OCI-LY7 (cell line): Measurements from ENCODE around the gene GNB1. TPM values are rescaled to one million over a fixed set of nuclear protein-coding genes. Genes with fewer than 3 reads are reported as not detected.
A peak's percentile ranks its signal among the peaks of the same experiment; 100 is the strongest.

ENCODE experiments used
- BruUV-seq: library from RNA; stranded (reverse); fragments of 400-500 nt; replicated peaks from 2 replicates; lab custom pipeline; 2021; lab: Mats Ljungman, UMichigan
- CTCF ChIA-PET: fragments of 300-600 bp; sonication (Branson Sonifier 250); formaldehyde crosslinking; loops from one replicate; lab custom pipeline; 2022; ENCODE audit warnings: antibody characterized with exemption; ENCODE audit not compliant: unreplicated experiment; lab: Charles Lee
- POLR2A ChIA-PET: fragments of 300-600 bp; sonication (Branson Sonifier 250); formaldehyde crosslinking; loops from one replicate; lab custom pipeline; 2022; ENCODE audit warnings: antibody characterized with exemption; lab: Charles Lee
- DNase-seq: peaks from one replicate; pipeline ENCODE4 v3.0.0-alpha.2; 2015; ENCODE audit warnings: low spot score
- H2AFZ ChIP-seq: fragments of 200-600 bp; sonication (generic), shearing (Covaris generic); 2 replicates; pipeline ENCODE4 v1.6.1; 2014; ENCODE audit warnings: mild to moderate bottlenecking, antibody characterized with exemption, low read length, moderate library complexity
- H3K27ac ChIP-seq: fragments of 200-600 bp; sonication (generic); 2 replicates; pipeline ENCODE4 v1.5.1; 2014; ENCODE audit warnings: mixed run types, low read depth, mild to moderate bottlenecking, moderate library complexity, low read length, inconsistent platforms; ENCODE audit not compliant: poor library complexity, severe bottlenecking
- H3K36me3 ChIP-seq: fragments of 200-600 bp; sonication (generic); 2 replicates; pipeline ENCODE4 v1.6.1; 2014; ENCODE audit warnings: mild to moderate bottlenecking, antibody characterized with exemption, low read length, moderate library complexity, mixed read lengths; ENCODE audit not compliant: insufficient read depth
- H3K4me1 ChIP-seq: fragments of 200-600 bp; sonication (generic); 2 replicates; pipeline ENCODE4 v1.5.1; 2014; ENCODE audit warnings: mild to moderate bottlenecking, low read length; ENCODE audit not compliant: insufficient read depth, poor library complexity, severe bottlenecking
- H3K4me2 ChIP-seq: fragments of 200-600 bp; sonication (generic); 2 replicates; pipeline ENCODE4 v1.6.1; 2014; ENCODE audit warnings: mild to moderate bottlenecking, low read length
- H3K4me3 ChIP-seq: fragments of 200-600 bp; sonication (generic); 2 replicates; pipeline ENCODE4 v1.5.1; 2014; ENCODE audit warnings: mild to moderate bottlenecking, low read depth, low read length; ENCODE audit not compliant: poor library complexity, severe bottlenecking
- H3K79me2 ChIP-seq: fragments of 200-600 bp; sonication (generic); 2 replicates; pipeline ENCODE4 v1.6.1; 2016; ENCODE audit warnings: low read depth, mild to moderate bottlenecking, low read length, moderate library complexity, mixed read lengths; ENCODE audit not compliant: insufficient read depth
- H3K9me2 ChIP-seq: fragments of 200-600 bp; sonication (generic); 2 replicates; pipeline ENCODE4 v1.6.1; 2016; ENCODE audit warnings: mild to moderate bottlenecking, low read length, mixed read lengths; ENCODE audit not compliant: insufficient read depth
- H3K9me3 ChIP-seq: fragments of 200-600 bp; sonication (generic); 2 replicates; pipeline ENCODE4 v1.6.1; 2014; ENCODE audit warnings: mild to moderate bottlenecking, mixed run types, low read length, mixed read lengths
- H4K20me1 ChIP-seq: fragments of 200-600 bp; sonication (generic); 2 replicates; pipeline ENCODE4 v1.6.1; 2014; ENCODE audit warnings: mild to moderate bottlenecking, antibody characterized with exemption, low read length, moderate library complexity, mixed read lengths; ENCODE audit not compliant: insufficient read depth
- CTCF ChIP-seq: fragments of 200-600 bp; sonication (generic); conservative IDR thresholded peaks from 2 replicates; pipeline ENCODE4 v1.5.1; 2014; ENCODE audit warnings: mild to moderate bottlenecking, antibody characterized with exemption, low read length, moderate library complexity, mixed read lengths
- EZH2phosphoT487 ChIP-seq: fragments of 200-600 bp; sonication (generic); IDR thresholded peaks from 2 replicates; pipeline ENCODE4 v1.6.1; 2018; ENCODE audit warnings: low read depth, borderline replicate concordance, mild to moderate bottlenecking, mixed run types, antibody characterized with exemption, low read length, moderate library complexity, mixed read lengths
- intact Hi-C: fragments of 100-400 bp; cut with micrococcal nuclease; formaldehyde crosslinking; loops from one replicate; pipeline ENCODE4 v1.10.0; 2022; ENCODE audit not compliant: unreplicated experiment
- total RNA-seq, 2 experiments: library from RNA; depleted of rRNA in 1 of 2; stranded (reverse); fragments of >200 nt in 1 of 2; shearing (Covaris generic) in 1 of 2; gene quantifications; 2 replicates each; pipeline ENCODE4 v1.2.3, GENCODE V29; 2014 to 2022

GNB1 gene
- total RNA-seq, 2 experiments from 2014 or later, result 101 to 502 TPM

DNA sequence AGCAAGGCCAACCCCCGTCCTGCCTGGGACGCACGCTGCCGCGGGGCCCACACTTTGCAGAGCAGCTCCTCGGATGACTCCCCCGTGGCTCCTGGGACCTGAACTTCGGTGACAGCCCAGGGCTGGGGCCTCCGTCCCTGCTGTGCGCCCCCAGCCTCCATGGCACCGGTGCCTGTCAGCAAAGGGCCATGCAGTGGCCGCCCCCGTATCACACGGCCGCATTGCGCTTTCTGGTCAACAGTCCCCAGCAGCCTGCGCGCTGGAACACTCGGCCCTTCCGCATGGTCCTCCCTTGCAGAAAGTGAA, 130.6 kb downstream of the GNB1 start:
- no TSS peak for BruUV-seq
- Histone ChIP-seq H3K9me2 (no peaks in the 10 kb centered on the region), H3K9me3 (no peaks in the 10 kb centered on the region), H4K20me1 (peaks cover 13% of the 10 kb centered on the region; the same call in 1 of the 2 replicates), H2AFZ (no peak overlapping the region), H3K79me2 (peaks cover 50% of the 10 kb centered on the region), H3K4me1 (peaks cover 22% of the 10 kb centered on the region), H3K4me3 (no peak overlapping the region), H3K36me3 (peaks cover 98% of the 10 kb centered on the region), H3K4me2 (no peak overlapping the region), H3K27ac (peak overlapping the region; percentile 60)
- POLR2A ChIA-PET, result no interaction called here
- TF ChIP-seq EZH2phosphoT487 (no peak), CTCF (no peak)
- no peak for DNase-seq
- CTCF ChIA-PET, result interaction anchor here (0.6 kb wide), 1 partner anchor 41 kb away, joined by 5 read pairs; no protein-coding TSS in a partner anchor
- intact Hi-C loops, result no loop called here

DNA sequence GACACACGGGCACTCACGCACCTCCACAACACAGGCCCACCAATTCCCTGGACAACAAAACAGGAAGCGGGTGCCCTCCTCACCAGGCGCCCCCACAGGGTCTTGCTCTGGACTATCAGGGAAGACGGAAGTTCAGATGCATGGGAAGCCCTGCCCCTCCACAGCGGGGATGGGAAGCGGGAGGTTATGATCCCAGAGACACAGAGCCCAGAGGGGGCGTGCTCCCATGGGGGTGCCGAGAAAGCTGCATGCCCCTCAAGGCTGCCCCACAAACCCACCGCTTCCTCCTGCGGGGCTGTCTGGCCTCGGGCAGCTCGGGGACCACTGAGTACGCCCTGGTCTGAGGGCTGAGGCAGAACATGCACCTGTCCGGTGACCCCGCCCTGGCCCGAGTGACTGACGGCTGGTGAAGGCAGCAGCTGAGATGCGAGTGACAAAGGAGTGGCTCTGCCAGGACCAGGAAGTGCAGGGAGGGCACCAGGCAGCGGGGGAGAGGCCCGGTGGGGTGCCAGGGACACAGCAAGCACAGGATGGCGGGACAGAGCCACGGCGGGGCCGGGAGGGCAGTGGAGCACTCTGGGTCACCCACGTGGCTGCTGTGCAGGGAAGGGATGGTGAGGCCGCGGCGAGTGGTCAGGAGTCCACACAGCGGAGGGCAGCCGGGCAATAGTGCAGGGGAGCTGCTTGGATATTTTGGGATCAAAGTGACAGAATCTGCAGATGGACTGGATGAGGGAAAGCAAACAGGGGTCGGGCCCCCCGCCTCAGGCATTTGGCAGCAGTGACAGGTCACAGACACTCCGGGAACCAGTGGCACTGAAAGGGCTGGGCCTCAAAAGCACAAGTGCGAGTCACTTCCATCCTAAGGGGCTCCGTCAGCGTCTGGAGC, 131.2 kb downstream of the GNB1 start:
- BruUV-seq, result no TSS peak
- peaks cover 22% of the 10 kb centered on the region for H3K4me1 ChIP-seq

More for the DNA sequence above, 131.2 kb downstream of the GNB1 start:
- peak overlapping the region; percentile 60 for H3K27ac ChIP-seq
- H3K4me3 ChIP-seq, result no peak overlapping the region
- no peak overlapping the region for H3K4me2 ChIP-seq
- H3K79me2 ChIP-seq, result peaks cover 44% of the 10 kb centered on the region
- H2AFZ ChIP-seq, result no peak overlapping the region
- TF ChIP-seq CTCF, result no peak
- TF ChIP-seq EZH2phosphoT487, result no peak
- H3K36me3 ChIP-seq, result peaks cover 98% of the 10 kb centered on the region
- CTCF ChIA-PET, result no interaction called here
- no peaks in the 10 kb centered on the region for H3K9me3 ChIP-seq
- POLR2A ChIA-PET, result interaction anchor here (0.5 kb wide), 1 partner anchor 137 kb away, joined by 3 read pairs; no protein-coding TSS in a partner anchor
- H3K9me2 ChIP-seq, result no peaks in the 10 kb centered on the region
- H4K20me1 ChIP-seq, result peaks cover 13% of the 10 kb centered on the region; the same call in 1 of the 2 replicates
- DNase-seq, result no peak
- intact Hi-C loops, result no loop called here
